ENCODE results near the gene BTK.
"Not testable (repeated sequence)": the region's sequence is repeated elsewhere in the genome, so short reads cannot be mapped to it uniquely, and the experiment has no call there.

The BTK gene

DNA sequence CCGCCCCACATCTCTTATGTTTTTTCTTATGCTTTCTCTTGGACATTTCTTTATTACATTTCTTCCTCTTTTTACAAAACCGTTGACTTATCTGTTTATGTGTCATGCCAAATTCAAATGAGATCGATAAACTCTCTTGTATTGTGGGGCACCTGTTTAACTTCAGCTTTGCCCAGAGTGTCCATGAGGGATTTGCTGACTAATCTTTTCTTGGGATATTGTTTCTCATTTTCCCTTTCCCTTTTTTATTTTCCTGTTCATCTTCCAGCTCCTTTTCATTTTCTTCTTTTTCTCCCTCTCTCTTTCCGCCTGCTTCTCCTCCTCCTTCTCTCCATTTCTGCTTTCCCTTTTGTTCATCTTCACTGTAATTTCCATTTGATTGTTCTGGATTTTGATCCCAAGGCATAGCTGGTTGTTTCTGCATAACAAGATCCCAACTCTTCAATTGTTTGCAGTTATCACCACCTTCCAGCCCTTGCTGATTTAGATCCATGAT lies 48.2 kb downstream of the BTK start:
- DNase-seq (ENCODE audit: low read depth, low spot score), result no peak

DNA sequence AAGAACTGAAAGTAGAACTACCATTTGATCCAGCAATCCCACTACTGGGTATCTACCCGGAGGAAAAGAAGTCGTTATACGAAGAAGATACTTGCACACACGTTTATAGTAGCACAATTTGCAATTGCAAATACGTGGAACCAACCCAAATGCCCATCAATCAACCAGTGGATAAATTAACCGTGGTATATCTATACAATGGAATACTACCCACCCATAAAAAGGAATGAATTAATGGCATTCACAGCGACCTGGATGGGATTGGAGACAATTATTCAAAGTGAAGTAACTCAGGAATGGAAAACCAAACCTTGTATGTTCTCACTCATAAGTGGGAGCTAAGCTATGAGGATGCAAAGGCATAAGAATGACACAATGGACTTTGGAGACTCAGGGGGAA lies 51.7 kb downstream of the BTK start:
- DNase-seq (ENCODE audit: low read depth, low spot score), result not testable (repeated sequence)

DNA sequence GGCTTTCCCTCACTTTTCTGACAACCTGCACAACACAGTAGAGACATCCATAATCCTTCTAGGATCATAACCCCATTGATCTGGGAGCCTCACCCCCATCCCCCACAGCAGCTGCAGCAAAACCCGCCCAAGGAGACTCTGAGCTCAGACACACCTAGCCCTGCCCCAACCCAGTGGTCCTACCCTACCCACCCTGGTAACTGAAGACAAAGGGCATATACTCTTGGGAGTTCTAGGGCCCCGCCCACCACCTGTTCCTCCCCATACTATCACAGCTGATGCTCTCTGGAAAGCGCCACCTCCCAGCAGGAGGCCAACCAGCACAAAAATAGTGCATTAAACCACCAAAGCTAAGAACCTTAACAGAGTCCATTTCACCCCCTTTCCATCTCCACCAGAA lies 59.4 kb downstream of the BTK start:
- not testable (repeated sequence) for DNase-seq (ENCODE audit: low read depth, low spot score)

DNA sequence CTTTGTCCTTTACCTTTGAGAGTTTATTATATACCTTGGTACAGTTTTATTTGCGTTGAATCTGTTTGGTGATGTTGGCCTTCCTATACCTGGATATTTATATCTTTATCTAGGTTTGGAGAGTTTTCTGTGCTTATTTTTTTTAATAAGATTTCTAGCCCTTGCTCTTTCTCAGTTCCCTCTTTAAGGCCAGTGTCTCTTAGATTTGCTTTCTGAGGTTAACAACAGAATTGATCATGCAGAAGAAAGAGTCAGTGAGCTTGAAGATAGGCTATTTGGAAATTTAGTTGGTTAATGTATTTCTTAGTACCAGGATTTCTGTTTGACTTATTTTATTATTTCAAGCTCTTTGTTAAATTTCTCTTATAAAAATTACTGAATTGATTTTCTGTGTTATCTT lies 82.2 kb downstream of the BTK start:
- DNase-seq (ENCODE audit: low read depth, low spot score), result no peak
